ENCODE measurements around the gene NPNT. TPM values are rescaled to one million over a fixed set of nuclear protein-coding genes. Genes with fewer than 3 reads are reported as not detected.

Gene NPNT
- total RNA-seq, 2 donors from 2014 or later, result 0.88 to 1.6 TPM

- Histone ChIP-seq H3K4me1 (ENCODE audit: control insufficient read depth, insufficient read depth, low read length) (peaks cover 11% of the 10 kb centered on the region), H3K9me3 (ENCODE audit: control insufficient read depth, low read length) (no peaks in the 10 kb centered on the region), H3K9ac (ENCODE audit: extremely low read depth, low read length, poor library complexity, severe bottlenecking) (no peak overlapping the region), H3K27me3 (ENCODE audit: control insufficient read depth, insufficient read depth, low read length, poor library complexity, severe bottlenecking) (no peaks in the 10 kb centered on the region), H3K36me3 (ENCODE audit: control insufficient read depth, insufficient read depth, low read length) (no peaks in the 10 kb centered on the region), H3K4me3 (ENCODE audit: low read length) (no peak overlapping the region), H3K27ac (ENCODE audit: low read depth, low read length) (no peak overlapping the region)
- Mint-ChIP-seq H3K27ac (no peak overlapping the region), H3K9me3 (no peaks in the 10 kb centered on the region), H3K4me3 (no peak overlapping the region), H3K27me3 (ENCODE audit: insufficient read depth) (no peaks in the 10 kb centered on the region), H3K36me3 (ENCODE audit: low read depth) (no peaks in the 10 kb centered on the region), H3K4me1 (peaks cover 20% of the 10 kb centered on the region)
- no peak for TF ChIP-seq CTCF (conservative IDR thresholded peaks at IDR 0.05)
- 97 to 100% methylated on average over 1 to 3 of the region's 3 CpGs for WGBS, 2 experiments (ENCODE audit: insufficient coverage in 1 of 2, insufficient read length in 1 of 2)
- DNase-seq, result no peak
Observed at GRCh38 chr4:105963461-105964400, 68.5 kb downstream of the NPNT start.

GRCh38 chr4:105965183-105965800 is 70.0 kb downstream of the NPNT start:
- peak overlapping the region; percentile 90 for H3K27ac Mint-ChIP-seq
- DNase-seq, result no peak

GRCh38 chr4:105966051-105966450 is 70.8 kb downstream of the NPNT start:
- Histone ChIP-seq H3K36me3 (ENCODE audit: control insufficient read depth, insufficient read depth, low read length) (no peaks in the 10 kb centered on the region), H3K27ac (ENCODE audit: low read depth, low read length) (no peak overlapping the region), H3K4me1 (ENCODE audit: control insufficient read depth, insufficient read depth, low read length) (peaks cover 11% of the 10 kb centered on the region), H3K4me3 (ENCODE audit: low read length) (no peak overlapping the region), H3K27me3 (ENCODE audit: control insufficient read depth, insufficient read depth, low read length, poor library complexity, severe bottlenecking) (no peaks in the 10 kb centered on the region), H3K9me3 (ENCODE audit: control insufficient read depth, low read length) (no peaks in the 10 kb centered on the region), H3K9ac (ENCODE audit: extremely low read depth, low read length, poor library complexity, severe bottlenecking) (no peak overlapping the region)
- Mint-ChIP-seq H3K36me3 (ENCODE audit: low read depth) (no peaks in the 10 kb centered on the region), H3K27ac (peak overlapping the region; percentile 90), H3K27me3 (ENCODE audit: insufficient read depth) (no peaks in the 10 kb centered on the region), H3K9me3 (no peaks in the 10 kb centered on the region), H3K4me3 (no peak overlapping the region), H3K4me1 (peaks cover 20% of the 10 kb centered on the region)
- no peak for DNase-seq
- TF ChIP-seq CTCF (conservative IDR thresholded peaks at IDR 0.05), result no peak

More at GRCh38 chr4:105965183-105965800, 70.0 kb downstream of the NPNT start:
- TF ChIP-seq CTCF (conservative IDR thresholded peaks at IDR 0.05), result no peak
- Histone ChIP-seq H3K36me3 (ENCODE audit: control insufficient read depth, insufficient read depth, low read length) (no peaks in the 10 kb centered on the region), H3K9ac (ENCODE audit: extremely low read depth, low read length, poor library complexity, severe bottlenecking) (no peak overlapping the region), H3K27me3 (ENCODE audit: control insufficient read depth, insufficient read depth, low read length, poor library complexity, severe bottlenecking) (no peaks in the 10 kb centered on the region), H3K4me1 (ENCODE audit: control insufficient read depth, insufficient read depth, low read length) (peaks cover 11% of the 10 kb centered on the region), H3K4me3 (ENCODE audit: low read length) (no peak overlapping the region), H3K9me3 (ENCODE audit: control insufficient read depth, low read length) (no peaks in the 10 kb centered on the region), H3K27ac (ENCODE audit: low read depth, low read length) (no peak overlapping the region)
- Mint-ChIP-seq H3K4me1 (peaks cover 20% of the 10 kb centered on the region), H3K4me3 (no peak overlapping the region), H3K9me3 (no peaks in the 10 kb centered on the region), H3K36me3 (ENCODE audit: low read depth) (no peaks in the 10 kb centered on the region), H3K27me3 (ENCODE audit: insufficient read depth) (no peaks in the 10 kb centered on the region)
- WGBS, 2 experiments (ENCODE audit: insufficient coverage in 1 of 2, insufficient read length in 1 of 2), result 75 to 100% methylated on average over 1 to 4 of the region's 6 CpGs

Measured in endodermal cell (in vitro differentiated cells).